ENCODE data around the gene TRIM5. TPM values are rescaled to one million over a fixed set of nuclear protein-coding genes. Genes with fewer than 3 reads are reported as not detected.

Gene TRIM5
- total and polyA plus RNA-seq, 9 of the 15 experiments (the other 6 are each of a cell fraction or from before 2014, with no cell fraction given): 7.7 to 20.8 (median 15.0) TPM

DNA sequence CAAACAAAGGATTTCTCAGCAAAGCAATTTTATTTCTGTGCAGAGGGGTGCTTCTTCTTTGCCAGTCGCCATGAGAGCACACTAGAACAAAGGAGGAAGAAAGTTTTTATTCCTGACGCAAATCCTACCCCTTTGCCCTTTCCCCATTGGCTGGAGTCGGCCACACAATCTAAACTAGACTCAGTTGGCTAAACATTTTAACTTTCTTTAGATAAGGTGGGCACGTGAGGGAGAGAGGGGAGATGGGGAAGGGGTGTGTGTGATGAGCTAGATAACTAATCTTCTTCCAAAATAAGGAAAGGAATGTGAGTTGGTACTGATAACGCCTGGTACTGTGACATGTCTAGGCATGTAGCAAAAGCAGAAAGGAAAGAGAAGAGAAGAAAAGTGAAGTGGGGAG is 5.3 kb upstream of the TRIM5 start:
- no peak overlapping the region for H3K4me3 ChIP-seq
- H3K27ac ChIP-seq (ENCODE audit: extremely low read depth, low read depth, low read length): no peak overlapping the region
- H3K4me1 ChIP-seq (replicated peaks in 1 of 2; ENCODE audit: control insufficient read depth in 2 of 2, insufficient read depth in 2 of 2, low read length in 2 of 2): peaks cover 0 to 26% of the 10 kb centered on the region in 2 experiments; a peak in 4 of 5 replicates
- no peak overlapping the region for H2AFZ ChIP-seq (ENCODE audit: low read depth, low read length)
- H3K36me3 ChIP-seq (ENCODE audit: control insufficient read depth, insufficient read depth, low read length): no peaks in the 10 kb centered on the region
- no TSS peak for BruUV-seq (replicated peaks)
- H4K20me1 ChIP-seq (replicated peaks; ENCODE audit: control insufficient read depth, insufficient read depth, low read length): no peaks in the 10 kb centered on the region
- no peaks in the 10 kb centered on the region for H3K9me3 ChIP-seq (replicated peaks; ENCODE audit: control insufficient read depth, insufficient read depth, low read depth, low read length)
- H3K9me1 ChIP-seq (ENCODE audit: control insufficient read depth, insufficient read depth, low read length): no peaks in the 10 kb centered on the region
- CTCF ChIA-PET (ENCODE audit: low intra/inter-chr PET ratio): no interaction called here
- H3K79me2 ChIP-seq (ENCODE audit: control insufficient read depth, insufficient read depth, low read length): no peaks in the 10 kb centered on the region
- H3K9ac ChIP-seq (ENCODE audit: insufficient read depth in 1 of 2, low read depth in 2 of 2, low read length in 2 of 2): no peak overlapping the region
- POLR2A ChIA-PET: interaction anchor here (0.6 to 1.3 kb wide), 4 partner anchors 10 to 1115 kb away, joined by 3 to 5 read pairs (median 4); no protein-coding TSS in a partner anchor
- FAIRE-seq: no peak
- in situ Hi-C loops (cut with MboI): no loop called here
- no peaks in the 10 kb centered on the region for H3K27me3 ChIP-seq (ENCODE audit: control insufficient read depth in 2 of 2, insufficient read depth in 2 of 2, low read length in 2 of 2)
- 13% methylated on average over 5 of the region's 5 CpGs for WGBS (ENCODE audit: insufficient coverage, low coverage, missing lambda C conversion rate)
- no peak for DNase-seq (ENCODE audit: extremely low read depth in 1 of 4, low spot score in 3 of 4)
- ATAC-seq: no peak
- H3K4me2 ChIP-seq (ENCODE audit: insufficient read depth, low read length): peak overlapping the region; percentile 60; the same call in 1 of the 2 replicates
- intact Hi-C loops (cut with micrococcal nuclease): no loop called here
- TF ChIP-seq CCAR2 (IDR thresholded peaks at IDR 0.05; ENCODE audit: low read depth, low read length): no peak
- TF ChIP-seq RAD51 (IDR thresholded peaks at IDR 0.05; ENCODE audit: borderline replicate concordance, low read depth): no peak
- TF ChIP-seq, protein P1, sequence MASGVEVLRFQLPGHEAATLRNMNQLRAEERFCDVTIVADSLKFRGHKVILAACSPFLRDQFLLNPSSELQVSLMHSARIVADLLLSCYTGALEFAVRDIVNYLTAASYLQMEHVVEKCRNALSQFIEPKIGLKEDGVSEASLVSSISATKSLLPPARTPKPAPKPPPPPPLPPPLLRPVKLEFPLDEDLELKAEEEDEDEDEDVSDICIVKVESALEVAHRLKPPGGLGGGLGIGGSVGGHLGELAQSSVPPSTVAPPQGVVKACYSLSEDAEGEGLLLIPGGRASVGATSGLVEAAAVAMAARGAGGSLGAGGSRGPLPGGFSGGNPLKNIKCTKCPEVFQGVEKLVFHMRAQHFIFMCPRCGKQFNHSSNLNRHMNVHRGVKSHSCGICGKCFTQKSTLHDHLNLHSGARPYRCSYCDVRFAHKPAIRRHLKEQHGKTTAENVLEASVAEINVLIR (CRISPR knock-in tag; IDR thresholded peaks at IDR 0.05): no peak
- no peak for TF ChIP-seq XRCC5 (IDR thresholded peaks at IDR 0.05; ENCODE audit: low read depth, low read length)
- no peak; the same call in 1 of the 2 replicates for TF ChIP-seq SMARCE1 (IDR thresholded peaks at IDR 0.05)
- TF ChIP-seq SMARCC2 (IDR thresholded peaks at IDR 0.05; ENCODE audit: low read depth): no peak
- no peak for TF ChIP-seq KDM4B (IDR thresholded peaks at IDR 0.05; ENCODE audit: borderline replicate concordance in 2 of 2, low read depth in 1 of 2)
- no peak for TF ChIP-seq PHTF2 (CRISPR knock-in tag; IDR thresholded peaks at IDR 0.05)
- TF ChIP-seq, protein P2, sequence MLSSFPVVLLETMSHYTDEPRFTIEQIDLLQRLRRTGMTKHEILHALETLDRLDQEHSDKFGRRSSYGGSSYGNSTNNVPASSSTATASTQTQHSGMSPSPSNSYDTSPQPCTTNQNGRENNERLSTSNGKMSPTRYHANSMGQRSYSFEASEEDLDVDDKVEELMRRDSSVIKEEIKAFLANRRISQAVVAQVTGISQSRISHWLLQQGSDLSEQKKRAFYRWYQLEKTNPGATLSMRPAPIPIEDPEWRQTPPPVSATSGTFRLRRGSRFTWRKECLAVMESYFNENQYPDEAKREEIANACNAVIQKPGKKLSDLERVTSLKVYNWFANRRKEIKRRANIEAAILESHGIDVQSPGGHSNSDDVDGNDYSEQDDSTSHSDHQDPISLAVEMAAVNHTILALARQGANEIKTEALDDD (IDR thresholded peaks at IDR 0.05): no peak
- TF ChIP-seq TEAD2 (tag; IDR thresholded peaks at IDR 0.05): peak; percentile 9; the same call in 1 of the 2 replicates
- TF ChIP-seq, protein P3, sequence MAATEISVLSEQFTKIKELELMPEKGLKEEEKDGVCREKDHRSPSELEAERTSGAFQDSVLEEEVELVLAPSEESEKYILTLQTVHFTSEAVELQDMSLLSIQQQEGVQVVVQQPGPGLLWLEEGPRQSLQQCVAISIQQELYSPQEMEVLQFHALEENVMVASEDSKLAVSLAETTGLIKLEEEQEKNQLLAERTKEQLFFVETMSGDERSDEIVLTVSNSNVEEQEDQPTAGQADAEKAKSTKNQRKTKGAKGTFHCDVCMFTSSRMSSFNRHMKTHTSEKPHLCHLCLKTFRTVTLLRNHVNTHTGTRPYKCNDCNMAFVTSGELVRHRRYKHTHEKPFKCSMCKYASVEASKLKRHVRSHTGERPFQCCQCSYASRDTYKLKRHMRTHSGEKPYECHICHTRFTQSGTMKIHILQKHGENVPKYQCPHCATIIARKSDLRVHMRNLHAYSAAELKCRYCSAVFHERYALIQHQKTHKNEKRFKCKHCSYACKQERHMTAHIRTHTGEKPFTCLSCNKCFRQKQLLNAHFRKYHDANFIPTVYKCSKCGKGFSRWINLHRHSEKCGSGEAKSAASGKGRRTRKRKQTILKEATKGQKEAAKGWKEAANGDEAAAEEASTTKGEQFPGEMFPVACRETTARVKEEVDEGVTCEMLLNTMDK (IDR thresholded peaks at IDR 0.05; ENCODE audit: borderline replicate concordance, insufficient read depth, low read depth, low read length, poor library complexity, severe bottlenecking): no peak
- no peak for TF ChIP-seq GABPB2 (CRISPR knock-in tag; conservative IDR thresholded peaks at IDR 0.05)
- no peak for TF ChIP-seq LCOR (CRISPR knock-in tag; IDR thresholded peaks at IDR 0.05)
- peak; percentile 59; the same call in 1 of the 2 replicates for TF ChIP-seq BHLHE40 (IDR thresholded peaks at IDR 0.05; ENCODE audit: low read length)
- TF ChIP-seq NR3C1 (CRISPR knock-in tag; IDR thresholded peaks at IDR 0.05): no peak
- no peak for TF ChIP-seq ZNF408 (CRISPR knock-in tag; IDR thresholded peaks at IDR 0.05; ENCODE audit: low read depth)
- TF ChIP-seq TAL1 (IDR thresholded peaks at IDR 0.05): peak; percentile 47
- no peak for TF ChIP-seq KLF10 (CRISPR knock-in tag; IDR thresholded peaks at IDR 0.05)
- TF ChIP-seq, protein P4, sequence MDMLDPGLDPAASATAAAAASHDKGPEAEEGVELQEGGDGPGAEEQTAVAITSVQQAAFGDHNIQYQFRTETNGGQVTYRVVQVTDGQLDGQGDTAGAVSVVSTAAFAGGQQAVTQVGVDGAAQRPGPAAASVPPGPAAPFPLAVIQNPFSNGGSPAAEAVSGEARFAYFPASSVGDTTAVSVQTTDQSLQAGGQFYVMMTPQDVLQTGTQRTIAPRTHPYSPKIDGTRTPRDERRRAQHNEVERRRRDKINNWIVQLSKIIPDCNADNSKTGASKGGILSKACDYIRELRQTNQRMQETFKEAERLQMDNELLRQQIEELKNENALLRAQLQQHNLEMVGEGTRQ (CRISPR knock-in tag; IDR thresholded peaks at IDR 0.05): no peak
- TF ChIP-seq ILK (tag; IDR thresholded peaks at IDR 0.05; ENCODE audit: borderline replicate concordance, low read depth): no peak
- peak; percentile 61 for TF ChIP-seq CBFA2T3 (IDR thresholded peaks at IDR 0.05)

Data from K562 (cell line).